CD14-positive monocyte (primary cell): ENCODE data around the gene SRD5A1. TPM values are rescaled to one million over a fixed set of nuclear protein-coding genes. Genes with fewer than 3 reads are reported as not detected.

Experiments used
- DNase-seq, 3 donors: peaks; one replicate each; pipeline ENCODE4 v3.0.0-alpha.2; 2011 to 2022
- H2AFZ ChIP-seq: 2 replicates; pipeline ENCODE4 v1.6.0; 2012; ENCODE audit warnings: mild to moderate bottlenecking, low read depth, low read length, inconsistent platforms; ENCODE audit not compliant: insufficient read depth, poor library complexity, severe bottlenecking
- H3K27ac ChIP-seq, 2 donors: 1 replicate in 1 of 2; 2 replicates in 1 of 2; pipeline ENCODE4 v1.5.1; 2012 to 2013; ENCODE audit warnings: low read length in 2 of 2, control low read depth in 1 of 2, inconsistent platforms in 1 of 2, low read depth in 1 of 2, mild to moderate bottlenecking in 1 of 2
- H3K27me3 ChIP-seq, 2 donors: one replicate each; pipeline versions ENCODE4 v1.6.0 to v1.6.1; 2011 to 2013; ENCODE audit warnings: low read length in 2 of 2; ENCODE audit not compliant: control insufficient read depth in 2 of 2, insufficient read depth in 2 of 2
- H3K36me3 ChIP-seq, 2 donors: replicated peaks in 1 of 2; 1 replicate in 1 of 2; 2 replicates in 1 of 2; pipeline versions ENCODE4 v1.5.1 to v1.6.1; 2012 to 2013; ENCODE audit warnings: low read length in 2 of 2, control low read depth in 1 of 2, inconsistent platforms in 1 of 2, mild to moderate bottlenecking in 1 of 2; ENCODE audit not compliant: insufficient read depth in 2 of 2, control insufficient read depth in 1 of 2
- H3K4me1 ChIP-seq, 2 donors: 1 replicate in 1 of 2; 2 replicates in 1 of 2; pipeline versions ENCODE4 v1.5.1 to v1.6.1; 2012 to 2013; ENCODE audit warnings: low read length in 2 of 2, control low read depth in 1 of 2, inconsistent platforms in 1 of 2, mild to moderate bottlenecking in 1 of 2, moderate library complexity in 1 of 2; ENCODE audit not compliant: insufficient read depth in 2 of 2, control insufficient read depth in 1 of 2
- H3K4me2 ChIP-seq: replicated peaks from 2 replicates; pipeline ENCODE3; 2012; ENCODE audit warnings: low read length, moderate library complexity, mild to moderate bottlenecking; ENCODE audit not compliant: poor library complexity, severe bottlenecking; ENCODE audit errors: extremely low read depth
- H3K4me3 ChIP-seq, 3 experiments: fragments of 200-600 bp in 1 of 3; sonication (generic) in 1 of 3; replicated peaks in 1 of 3; 1 replicate in 2 of 3; 2 replicates in 1 of 3; pipeline ENCODE4 v1.5.1; 2011 to 2013; ENCODE audit warnings: low read length in 3 of 3, mild to moderate bottlenecking in 3 of 3, control low read depth in 2 of 3, low read depth in 2 of 3, inconsistent platforms in 1 of 3, moderate library complexity in 1 of 3
- H3K79me2 ChIP-seq: 2 replicates; pipeline ENCODE4 v1.6.0; 2012; ENCODE audit warnings: mild to moderate bottlenecking, control low read depth, inconsistent platforms, low read length, moderate library complexity; ENCODE audit not compliant: insufficient read depth
- H3K9ac ChIP-seq: 2 replicates; pipeline ENCODE4 v1.6.0; 2017; ENCODE audit warnings: low read length, mild to moderate bottlenecking; ENCODE audit not compliant: insufficient read depth, poor library complexity, severe bottlenecking
- H3K9me3 ChIP-seq, 2 donors: replicated peaks in 1 of 2; 1 replicate in 1 of 2; 2 replicates in 1 of 2; pipeline versions ENCODE4 v1.5.1 to v1.6.1; 2012 to 2013; ENCODE audit warnings: low read length in 2 of 2, control low read depth in 1 of 2; ENCODE audit not compliant: control insufficient read depth in 1 of 2, insufficient read depth in 1 of 2
- H4K20me1 ChIP-seq: 2 replicates; pipeline ENCODE4 v1.6.0; 2012; ENCODE audit warnings: mild to moderate bottlenecking, low read length, control low read depth, moderate library complexity; ENCODE audit not compliant: insufficient read depth
- H3K27ac Mint-ChIP-seq, 7 donors: one replicate each; pipeline ENCODE4 v1.8.0; 2020; ENCODE audit warnings: mild to moderate bottlenecking in 7 of 7, mixed read lengths in 7 of 7, moderate library complexity in 6 of 7, inconsistent platforms in 2 of 7
- H3K27me3 Mint-ChIP-seq, 3 donors: one replicate each; pipeline ENCODE4 v1.8.0; 2021 to 2022; ENCODE audit warnings: low read depth in 3 of 3, mild to moderate bottlenecking in 3 of 3, mixed read lengths in 3 of 3, moderate library complexity in 3 of 3, inconsistent platforms in 1 of 3
- H3K36me3 Mint-ChIP-seq, 2 donors: one replicate each; pipeline ENCODE4 v1.8.0; 2020; ENCODE audit warnings: mixed read lengths in 2 of 2, inconsistent platforms in 1 of 2, mild to moderate bottlenecking in 1 of 2
- H3K4me1 Mint-ChIP-seq: one replicate; pipeline ENCODE4 v1.8.0; 2020; ENCODE audit warnings: mild to moderate bottlenecking, mixed read lengths
- H3K4me3 Mint-ChIP-seq, 2 donors: one replicate each; pipeline ENCODE4 v1.8.0; 2020; ENCODE audit warnings: mild to moderate bottlenecking in 2 of 2, mixed read lengths in 2 of 2, moderate library complexity in 1 of 2
- H3K9me3 Mint-ChIP-seq, 7 donors: one replicate each; pipeline ENCODE4 v1.8.0; 2020 to 2022; ENCODE audit warnings: mixed read lengths in 7 of 7, mild to moderate bottlenecking in 6 of 7, moderate library complexity in 6 of 7, inconsistent platforms in 2 of 7
- WGBS: methylation state at CpG from one replicate; pipeline ENCODE4 v1.1.5; 2013; ENCODE audit warnings: missing lambda C conversion rate; ENCODE audit not compliant: insufficient coverage; 5-methylcytosine and 5-hydroxymethylcytosine counted together
- intact Hi-C, 2 donors: fragments of 100-400 bp; cut with micrococcal nuclease; formaldehyde crosslinking; loops; one replicate each; pipeline versions ENCODE4 v1.15.0 to v1.15.1; 2023
- polyA plus RNA-seq, 3 donors: library from polyadenylated mRNA; depleted of rRNA in 1 of 3; unstranded in 2 of 3; stranded (reverse) in 1 of 3; fragments of 300-500 nt in 2 of 3; fragments of >200 nt in 1 of 3; fragmentation: Illumina TruSeq in 2 of 3; gene quantifications; 1 replicate in 2 of 3; 2 replicates in 1 of 3; pipeline ENCODE4 v1.2.3, GENCODE V29; 2012 to 2021
- TF ChIP-seq, protein P1 (sequence below): fragments of 200-600 bp; IDR thresholded peaks from one replicate; pipeline ENCODE4 v1.8.0; 2022; ENCODE audit warnings: antibody characterized with exemption, mild to moderate bottlenecking

SRD5A1 gene
- polyA plus RNA-seq, 3 donors = 21.2 to 34.7 (median 26.0) TPM

DNA sequence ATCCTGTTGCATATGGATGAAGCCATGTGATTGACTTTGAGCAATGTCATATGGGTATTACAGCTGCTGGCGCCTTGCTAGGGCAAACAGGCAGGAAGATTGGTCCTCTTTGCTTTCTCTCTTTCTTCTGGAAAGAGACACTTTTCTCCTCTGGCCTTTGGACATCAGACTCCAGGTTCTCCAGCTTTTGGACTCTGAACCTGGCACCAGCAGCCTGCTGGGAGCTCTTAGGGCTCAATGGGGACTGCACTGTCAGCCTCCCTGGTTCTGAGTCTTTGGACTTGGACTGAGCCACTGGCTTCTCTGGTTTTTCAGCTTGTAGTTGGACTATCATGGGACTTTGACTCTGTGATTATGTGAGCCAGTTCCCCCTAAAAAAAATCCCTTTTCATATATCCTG is 45.1 kb downstream of the SRD5A1 start:
- H4K20me1 ChIP-seq = no peaks in the 10 kb centered on the region
- TF ChIP-seq, protein P1, sequence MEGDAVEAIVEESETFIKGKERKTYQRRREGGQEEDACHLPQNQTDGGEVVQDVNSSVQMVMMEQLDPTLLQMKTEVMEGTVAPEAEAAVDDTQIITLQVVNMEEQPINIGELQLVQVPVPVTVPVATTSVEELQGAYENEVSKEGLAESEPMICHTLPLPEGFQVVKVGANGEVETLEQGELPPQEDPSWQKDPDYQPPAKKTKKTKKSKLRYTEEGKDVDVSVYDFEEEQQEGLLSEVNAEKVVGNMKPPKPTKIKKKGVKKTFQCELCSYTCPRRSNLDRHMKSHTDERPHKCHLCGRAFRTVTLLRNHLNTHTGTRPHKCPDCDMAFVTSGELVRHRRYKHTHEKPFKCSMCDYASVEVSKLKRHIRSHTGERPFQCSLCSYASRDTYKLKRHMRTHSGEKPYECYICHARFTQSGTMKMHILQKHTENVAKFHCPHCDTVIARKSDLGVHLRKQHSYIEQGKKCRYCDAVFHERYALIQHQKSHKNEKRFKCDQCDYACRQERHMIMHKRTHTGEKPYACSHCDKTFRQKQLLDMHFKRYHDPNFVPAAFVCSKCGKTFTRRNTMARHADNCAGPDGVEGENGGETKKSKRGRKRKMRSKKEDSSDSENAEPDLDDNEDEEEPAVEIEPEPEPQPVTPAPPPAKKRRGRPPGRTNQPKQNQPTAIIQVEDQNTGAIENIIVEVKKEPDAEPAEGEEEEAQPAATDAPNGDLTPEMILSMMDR = no peak
- no peak overlapping the region for H2AFZ ChIP-seq
- intact Hi-C loops = no loop called here
- Mint-ChIP-seq H3K36me3 (peaks cover 2 to 13% of the 10 kb centered on the region in 2 donors), H3K9me3 (peaks cover 0 to 5% (median 3%) of the 10 kb centered on the region in 7 donors), H3K4me3 (no peak overlapping the region), H3K27me3 (peaks cover 5 to 15% (median 8%) of the 10 kb centered on the region in 3 donors), H3K27ac (no peak overlapping the region), H3K4me1 (no peaks in the 10 kb centered on the region)
- no peak overlapping the region for H3K4me2 ChIP-seq
- DNase-seq = no peak
- WGBS = 100% methylated on average over 1 of the region's 1 CpG
- H3K4me1 ChIP-seq = no peaks in the 10 kb centered on the region
- H3K79me2 ChIP-seq = no peaks in the 10 kb centered on the region
- peaks cover 0 to 2% of the 10 kb centered on the region in 2 donors for H3K9me3 ChIP-seq
- no peak overlapping the region for H3K27ac ChIP-seq
- peaks cover 0 to 2% of the 10 kb centered on the region in 2 donors for H3K36me3 ChIP-seq
- peaks cover 0 to 2% of the 10 kb centered on the region in 2 donors for H3K27me3 ChIP-seq
- no peak overlapping the region for H3K9ac ChIP-seq
- H3K4me3 ChIP-seq = no peak overlapping the region

DNA sequence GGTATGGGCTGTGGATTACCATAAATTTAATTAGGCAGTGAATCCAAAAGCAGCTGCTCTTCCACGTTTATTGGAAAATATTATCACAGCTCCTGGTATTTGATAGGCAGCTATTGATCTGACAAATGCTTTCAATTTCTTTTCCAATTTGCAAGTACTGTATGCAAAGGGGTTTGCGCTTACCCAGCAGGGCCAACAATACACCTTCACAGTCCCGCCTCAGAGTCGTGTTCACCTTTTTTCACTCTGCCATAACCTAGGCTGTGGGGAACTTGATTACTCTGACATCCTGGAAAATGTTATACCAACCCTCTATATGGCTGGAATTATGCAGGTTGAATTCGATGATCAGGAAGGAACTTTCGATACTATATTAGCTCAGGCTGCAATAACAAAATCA is 47.7 kb downstream of the SRD5A1 start:
- 50% methylated on average over 2 of the region's 6 CpGs for WGBS
- Mint-ChIP-seq H3K4me3 (no peak overlapping the region), H3K36me3 (peaks cover 0 to 5% of the 10 kb centered on the region in 2 donors), H3K27me3 (peaks cover 15 to 23% (median 16%) of the 10 kb centered on the region in 3 donors), H3K27ac (no peak overlapping the region), H3K9me3 (peaks cover 0 to 7% (median 1%) of the 10 kb centered on the region in 7 donors), H3K4me1 (no peaks in the 10 kb centered on the region)
- intact Hi-C loops = no loop called here
- DNase-seq = no peak
- H4K20me1 ChIP-seq = no peaks in the 10 kb centered on the region
- H3K27me3 ChIP-seq = peaks cover 1 to 2% of the 10 kb centered on the region in 2 donors
- H3K9ac ChIP-seq = no peak overlapping the region
- H3K36me3 ChIP-seq = no peaks in the 10 kb centered on the region
- no peak overlapping the region for H3K4me2 ChIP-seq
- no peak overlapping the region for H3K4me3 ChIP-seq
- H2AFZ ChIP-seq = no peak overlapping the region
- no peaks in the 10 kb centered on the region for H3K9me3 ChIP-seq
- H3K4me1 ChIP-seq = no peaks in the 10 kb centered on the region
- H3K27ac ChIP-seq = no peak overlapping the region
- H3K79me2 ChIP-seq = no peaks in the 10 kb centered on the region
- TF ChIP-seq, protein P1 = no peak
